CD4-positive, alpha-beta T cell treated with Interleukin-12 subunit alpha and Interleukin-12 subunit beta, for 1 hour (primary cell): ENCODE measurements around the gene LITAFD.
"Not testable (repeated sequence)": the region's sequence is repeated elsewhere in the genome, so short reads cannot be mapped to it uniquely, and the experiment has no call there.

ENCODE experiments used
- DNase-seq: peaks from one replicate; pipeline ENCODE4 v3.0.0-alpha.2; 2020

LITAFD gene

DNA sequence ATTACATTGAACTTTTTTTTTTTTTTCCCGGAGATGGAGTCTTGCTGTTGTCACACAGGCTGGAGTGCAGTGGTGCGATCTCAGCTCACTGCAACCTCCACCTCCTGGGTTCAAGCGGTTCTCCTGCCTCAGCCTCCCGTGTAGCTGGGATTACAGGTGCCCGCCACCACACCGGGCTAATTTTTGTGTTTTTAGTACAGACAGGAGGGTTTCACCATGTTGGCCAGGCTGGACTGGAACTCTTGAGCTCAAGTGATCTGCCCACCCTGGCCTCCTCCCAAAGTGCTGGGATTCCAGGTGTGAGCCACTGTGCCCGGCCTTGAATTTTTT is 8.3 kb upstream of the LITAFD start:
- DNase-seq: not testable (repeated sequence)

DNA sequence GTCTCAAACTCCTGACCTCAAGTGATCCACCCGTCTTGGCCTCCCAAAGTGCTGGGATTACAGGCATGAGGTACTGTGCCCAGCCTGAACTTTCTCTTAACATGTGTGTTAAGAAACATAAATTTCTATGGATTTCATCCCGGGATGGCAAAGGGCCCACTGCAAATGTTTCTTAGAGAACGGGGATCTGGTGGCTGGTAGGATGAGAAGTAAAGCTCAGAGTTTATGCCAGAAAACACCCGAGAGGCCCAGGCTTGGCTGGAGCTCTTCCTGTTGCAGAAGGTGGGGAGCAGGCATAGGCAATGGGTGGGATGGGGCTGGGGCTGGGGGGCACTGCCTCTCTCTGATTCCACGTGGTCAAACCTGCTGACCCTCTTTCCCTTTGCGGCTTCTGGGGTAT is 7.8 kb upstream of the LITAFD start:
- DNase-seq: no peak

DNA sequence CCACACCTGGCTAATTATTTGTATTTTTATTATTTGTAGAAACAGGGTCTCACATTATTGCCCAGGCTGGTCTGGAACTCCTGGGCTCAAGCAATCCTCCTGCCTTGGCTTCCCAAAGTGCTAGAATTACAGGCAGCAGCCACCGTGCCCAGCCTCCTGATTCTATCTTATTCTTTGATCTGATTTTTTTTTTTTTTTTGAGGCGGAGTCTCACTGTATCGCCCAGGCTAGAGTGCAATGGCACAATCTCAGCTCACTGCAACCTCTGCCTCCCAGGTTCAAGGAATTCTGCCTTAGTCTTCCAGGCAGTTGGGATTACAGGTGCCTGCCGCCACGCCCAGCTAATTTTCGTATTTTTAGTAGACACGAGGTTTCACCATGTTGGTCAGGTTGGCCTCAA is 6.8 kb upstream of the LITAFD start:
- DNase-seq: not testable (repeated sequence)

DNA sequence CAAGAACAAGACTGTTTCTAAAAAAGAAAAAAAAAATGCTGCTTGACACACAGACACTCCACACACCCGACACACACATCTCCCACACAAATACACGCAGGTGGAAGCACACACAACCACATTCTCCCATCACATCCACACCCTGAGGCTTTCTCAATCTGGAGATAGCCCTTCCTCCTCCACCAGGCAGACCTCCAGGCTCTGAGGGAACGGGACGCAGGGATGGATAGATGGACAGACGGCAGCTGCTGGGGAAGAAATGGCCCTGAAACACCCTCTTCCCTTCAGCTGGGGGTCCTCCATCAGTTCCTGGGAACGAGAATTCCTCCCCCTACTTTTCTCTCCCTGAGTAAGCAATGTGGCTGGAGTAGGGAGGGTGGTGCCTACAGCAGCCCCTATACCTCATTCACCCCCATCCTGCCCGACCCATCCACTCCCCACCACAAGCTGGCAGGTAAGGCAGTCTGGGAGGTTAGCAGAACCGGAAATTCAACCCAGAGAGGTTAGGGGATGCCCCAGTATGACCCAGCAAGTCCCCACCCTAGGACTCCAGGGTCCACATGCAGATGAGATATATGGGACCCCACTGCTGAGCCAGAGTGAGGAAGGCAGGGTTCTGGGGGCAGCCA is 4.1 kb upstream of the LITAFD start:
- DNase-seq: peak; percentile 11

DNA sequence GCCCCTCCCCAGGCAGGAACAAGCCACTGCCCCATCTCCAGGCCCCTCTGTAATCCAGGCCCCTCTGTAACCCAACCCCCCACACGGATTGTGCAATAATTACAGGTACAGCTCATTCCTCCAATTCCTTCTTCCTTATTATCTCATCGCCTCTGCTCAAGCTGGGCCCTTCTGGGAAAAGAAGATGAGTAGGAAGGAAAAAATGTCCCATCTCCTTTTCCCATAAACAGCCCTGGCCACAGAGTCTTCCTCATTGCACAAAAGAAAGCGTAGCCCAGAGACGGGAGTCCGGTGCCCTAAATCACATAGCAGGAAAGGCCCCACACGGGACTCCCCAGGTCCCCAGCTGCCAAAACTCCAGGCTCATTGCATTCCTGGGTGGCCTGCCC is 3.6 kb upstream of the LITAFD start:
- no peak for DNase-seq

DNA sequence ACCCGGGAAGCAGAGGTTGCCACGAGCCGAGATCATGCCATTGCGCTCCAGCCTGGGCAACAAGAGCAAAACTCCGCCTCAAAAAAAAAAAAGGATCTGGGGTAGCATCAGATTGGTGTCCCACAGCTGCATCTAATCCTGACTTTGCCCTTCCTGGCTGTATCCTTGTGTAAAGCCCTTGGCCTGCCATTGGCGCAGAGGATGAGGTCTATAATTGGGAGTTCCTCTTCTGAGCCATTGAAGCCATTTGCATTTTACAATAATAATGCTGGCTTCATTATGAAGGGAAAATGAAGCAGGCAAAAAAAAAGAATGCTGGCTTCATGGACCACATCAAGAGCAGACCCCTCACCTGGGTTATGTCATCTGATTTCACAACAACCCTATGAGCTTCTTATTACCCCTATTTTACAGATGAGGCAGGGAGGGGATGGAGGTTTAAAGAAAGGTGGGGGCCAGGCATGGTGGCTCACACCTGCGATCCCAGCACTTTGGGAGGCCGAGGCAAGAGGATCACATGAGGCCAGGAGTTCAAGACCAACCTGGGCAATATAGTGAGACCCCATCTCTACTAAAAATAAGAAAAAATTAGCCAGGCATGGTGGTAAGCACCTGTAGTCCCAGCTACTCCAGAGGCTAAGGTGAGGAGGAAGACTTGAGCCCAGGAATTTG is 1.2 kb upstream of the LITAFD start:
- no peak for DNase-seq

DNA sequence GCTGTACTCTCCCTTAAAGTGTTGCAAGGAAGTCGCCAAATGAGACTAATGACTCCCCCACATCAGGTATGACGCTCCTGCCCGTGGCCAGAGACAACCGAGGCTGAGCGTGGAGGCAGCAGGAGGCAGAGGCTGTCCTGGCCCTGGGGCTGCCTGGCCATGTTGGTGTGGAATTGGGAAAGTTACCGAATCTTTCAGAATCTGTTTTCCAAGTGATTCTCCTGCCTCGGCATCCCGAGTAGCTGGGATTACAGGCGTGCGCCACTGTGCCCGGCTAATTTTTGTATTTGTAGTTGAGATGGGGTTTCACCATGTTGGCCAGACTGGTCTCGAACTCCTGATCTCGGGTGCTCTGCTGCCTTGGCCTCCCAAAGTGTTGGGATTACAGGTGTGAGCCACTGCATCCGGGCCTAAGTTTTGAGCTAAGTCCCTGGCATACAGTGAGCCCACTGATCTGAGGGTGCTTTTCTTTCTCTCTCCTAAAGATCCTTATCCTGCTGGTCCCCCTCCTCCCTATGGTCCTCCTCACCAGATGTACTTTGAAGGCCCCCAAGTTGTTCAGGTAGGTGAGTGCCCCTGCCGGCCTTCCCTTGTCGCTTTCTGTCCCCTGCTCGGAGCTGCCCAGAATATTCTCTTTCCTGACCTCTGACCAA is 700 bp downstream of the LITAFD start:
- DNase-seq: no peak

DNA sequence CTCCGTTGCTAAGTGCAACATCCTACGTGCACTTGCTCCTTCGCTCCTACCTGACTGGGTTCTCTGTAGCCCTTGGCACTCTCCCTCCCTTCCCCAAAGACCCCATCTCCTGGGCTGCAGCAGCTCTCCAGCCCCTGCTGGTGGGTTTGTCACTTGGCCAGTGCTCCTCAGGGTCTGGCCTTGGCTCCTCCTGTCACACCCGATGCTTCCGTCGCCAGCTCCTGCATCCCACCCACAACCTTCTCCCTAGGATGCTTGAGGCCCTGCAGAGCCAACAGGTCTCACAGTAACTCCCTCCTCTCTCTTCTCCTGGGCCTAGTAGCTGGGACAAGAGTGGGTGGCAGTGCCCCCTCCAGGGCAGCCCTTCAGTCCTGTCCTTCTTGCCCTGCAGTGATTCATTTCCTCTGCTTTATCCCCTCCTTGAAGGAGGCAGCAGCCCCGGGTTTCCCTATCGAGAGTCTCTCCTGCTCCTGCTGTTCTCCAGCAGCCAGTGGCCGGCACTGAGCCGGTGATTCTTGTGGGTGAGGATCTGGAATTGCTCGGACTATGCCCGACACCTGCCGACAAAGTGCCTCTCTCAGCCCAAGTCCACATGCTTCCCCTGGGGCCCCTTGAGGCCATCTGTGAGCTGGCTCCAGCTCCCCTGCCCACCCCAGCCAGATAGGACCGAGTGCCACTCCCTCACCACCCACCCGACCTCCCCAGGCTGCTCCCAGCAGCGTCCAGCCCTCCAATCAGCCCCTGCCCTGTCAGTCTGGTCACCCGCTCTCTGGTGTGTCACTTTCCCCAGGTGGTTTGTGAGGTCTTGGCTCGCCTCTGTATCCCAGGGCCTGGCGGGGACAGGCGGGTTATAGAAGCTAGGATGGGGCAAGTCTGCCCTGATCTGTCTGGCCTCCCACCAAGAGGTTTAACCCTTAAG is 3.8 kb downstream of the LITAFD start:
- no peak for DNase-seq

DNA sequence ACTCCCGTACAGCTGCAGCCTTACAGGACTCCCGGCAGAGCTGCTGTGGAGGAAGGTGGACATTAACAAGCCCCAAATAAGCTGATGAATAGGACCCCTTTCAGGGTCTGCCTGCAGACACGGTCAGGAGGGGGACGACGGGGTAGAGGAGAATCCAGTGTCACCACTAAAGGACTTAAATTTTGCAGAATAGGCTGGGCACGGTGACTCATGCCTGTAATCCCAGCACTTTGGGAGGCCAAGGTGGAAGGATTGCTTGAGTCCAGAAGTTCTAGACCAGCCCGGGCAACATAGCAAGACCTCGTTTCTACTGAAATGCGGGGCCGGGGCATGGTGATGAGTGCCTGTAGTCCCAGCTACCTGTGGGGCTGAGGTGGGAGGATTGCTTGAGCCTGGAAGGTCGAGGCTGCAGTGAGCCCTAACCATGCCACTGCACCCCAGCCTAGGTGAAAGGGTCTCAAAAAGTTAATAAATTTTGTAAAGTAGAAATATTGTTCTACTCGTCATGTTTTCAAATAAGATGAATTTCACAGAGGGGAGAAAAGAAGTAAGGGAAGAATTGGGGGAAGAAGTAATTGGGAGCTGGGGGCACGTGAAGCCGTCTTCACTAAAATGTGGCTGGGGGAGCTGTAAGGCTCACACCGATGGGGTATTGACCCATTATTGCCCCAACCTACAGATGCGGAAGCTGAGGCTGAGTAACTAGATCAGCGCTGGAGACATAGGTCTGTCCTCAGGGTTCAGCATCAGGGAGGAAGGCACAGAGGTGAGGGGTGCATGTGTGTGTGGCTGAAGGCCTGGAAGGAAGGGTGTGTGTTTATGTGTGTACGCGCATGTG is 4.7 kb downstream of the LITAFD start:
- no peak for DNase-seq

DNA sequence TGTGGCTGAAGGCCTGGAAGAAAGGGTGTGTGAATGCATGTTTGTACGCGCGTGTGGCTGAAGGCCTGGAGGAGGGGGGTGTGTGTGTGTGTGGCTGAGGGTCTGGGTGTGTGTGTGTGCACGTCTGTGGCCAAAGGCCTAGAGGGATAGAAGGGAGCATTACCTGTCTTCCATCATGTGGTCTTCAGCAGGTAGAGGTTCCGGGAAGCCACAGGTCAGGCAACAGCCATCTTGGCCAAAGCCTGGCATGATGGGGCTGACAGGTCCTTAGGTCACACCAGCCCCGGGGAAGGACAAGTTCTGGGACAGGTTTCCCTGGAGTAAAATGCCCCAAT is 5.2 kb downstream of the LITAFD start:
- DNase-seq: no peak

DNA sequence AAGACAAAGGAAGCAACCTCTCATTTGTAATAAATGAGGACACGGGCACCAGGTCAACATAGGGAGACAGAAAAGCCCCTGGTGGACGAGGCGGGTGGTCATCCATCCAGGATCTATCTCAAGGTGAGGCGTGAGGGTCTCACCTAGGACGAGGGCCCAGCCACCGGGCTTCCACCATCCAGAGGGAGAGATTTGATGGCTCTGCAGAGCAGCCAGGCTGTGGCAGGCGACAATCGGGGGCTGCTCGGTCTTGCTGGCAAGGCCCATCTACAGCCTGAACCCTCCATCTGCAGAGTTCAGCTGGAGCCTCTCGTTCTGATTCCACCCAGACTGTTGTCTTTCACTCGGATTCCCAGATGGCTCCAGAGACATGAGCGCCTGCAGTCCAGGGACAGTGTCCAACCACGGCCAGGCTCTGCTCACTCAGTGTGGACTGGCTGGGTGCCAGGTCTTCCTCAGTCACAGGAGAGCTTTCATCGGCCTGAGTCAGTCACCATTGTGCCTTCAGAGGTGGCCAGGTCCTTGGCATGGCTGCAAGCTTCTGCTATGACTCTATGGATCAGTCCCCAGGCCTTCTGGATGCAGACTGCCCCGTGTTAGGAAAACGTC is 5.9 kb downstream of the LITAFD start:
- DNase-seq: no peak

DNA sequence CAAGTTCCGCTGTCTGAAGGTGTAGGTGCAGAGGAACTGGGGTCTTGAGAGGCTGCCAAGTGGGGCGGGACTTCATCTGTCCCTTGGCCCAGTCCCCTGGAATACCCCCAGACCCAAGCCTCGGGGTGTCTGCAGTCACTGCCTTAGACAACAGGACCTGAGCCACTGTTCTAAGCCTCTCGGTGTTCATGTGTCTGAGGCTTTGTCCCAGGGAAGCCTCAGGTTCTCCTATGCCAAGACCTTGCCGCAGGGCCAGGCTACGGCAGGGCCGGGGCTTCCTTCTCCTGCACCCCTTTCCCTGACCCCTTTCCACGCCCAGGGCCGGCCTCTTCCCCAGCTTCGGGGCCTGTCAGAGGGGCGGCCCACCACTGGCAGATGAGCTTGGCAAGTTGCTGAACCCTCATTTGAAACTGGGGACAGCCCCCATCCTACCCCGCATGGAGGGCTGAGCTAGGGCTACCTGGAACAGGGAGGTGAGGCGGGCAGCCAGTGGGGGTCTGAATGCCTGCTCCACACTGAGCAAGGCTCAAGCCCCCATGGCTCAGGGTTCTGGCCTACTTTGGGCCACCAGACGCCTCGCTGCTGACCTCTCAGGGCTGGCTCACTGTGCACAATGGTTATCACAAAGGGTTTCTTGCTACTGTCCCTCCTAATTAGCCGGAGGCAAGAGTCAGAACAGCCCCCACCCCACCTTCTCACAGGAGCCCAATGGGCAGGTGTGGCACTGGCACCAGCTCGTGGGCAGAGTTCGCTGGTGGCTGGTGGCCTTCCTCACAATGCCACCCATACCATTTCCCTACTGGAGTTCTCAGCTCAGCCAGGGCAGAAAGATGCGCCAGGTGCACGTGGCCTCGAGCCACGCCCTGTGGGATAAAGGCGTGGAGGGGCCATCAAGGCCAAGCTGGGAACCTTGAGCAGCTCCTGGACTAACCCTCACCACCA is 7.1 kb downstream of the LITAFD start:
- no peak for DNase-seq

DNA sequence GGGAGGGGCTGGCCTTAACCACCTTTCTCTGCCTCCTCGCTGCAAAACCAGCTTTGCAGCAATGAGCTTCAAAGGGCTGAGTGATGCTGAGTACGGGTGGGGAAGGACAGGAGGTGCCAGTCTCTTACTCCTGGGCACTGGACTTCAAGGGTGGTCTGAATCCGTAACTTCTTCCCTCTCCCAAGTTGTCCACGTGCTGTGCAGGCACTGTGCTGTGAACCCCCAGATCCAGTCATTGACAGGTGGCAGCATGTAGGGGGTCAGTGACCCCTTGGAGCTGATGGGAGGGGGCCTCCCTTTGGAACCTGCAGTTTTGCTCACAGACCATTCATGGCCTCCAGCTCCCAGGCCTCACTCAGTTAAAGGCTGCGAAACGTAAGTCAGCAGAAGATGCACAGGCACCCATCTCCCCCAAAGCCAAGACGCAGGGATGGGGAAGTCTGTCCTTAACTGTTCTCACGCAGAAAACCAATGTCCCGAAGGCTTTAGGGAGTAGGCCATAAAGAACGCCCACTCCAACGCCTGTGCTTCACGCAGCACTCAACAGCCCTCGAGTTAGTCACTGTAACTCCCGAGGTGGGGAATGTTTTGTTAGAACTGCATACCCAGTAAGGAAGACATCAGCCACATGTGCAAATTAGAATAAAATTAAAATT is 7.9 kb downstream of the LITAFD start:
- no peak for DNase-seq

DNA sequence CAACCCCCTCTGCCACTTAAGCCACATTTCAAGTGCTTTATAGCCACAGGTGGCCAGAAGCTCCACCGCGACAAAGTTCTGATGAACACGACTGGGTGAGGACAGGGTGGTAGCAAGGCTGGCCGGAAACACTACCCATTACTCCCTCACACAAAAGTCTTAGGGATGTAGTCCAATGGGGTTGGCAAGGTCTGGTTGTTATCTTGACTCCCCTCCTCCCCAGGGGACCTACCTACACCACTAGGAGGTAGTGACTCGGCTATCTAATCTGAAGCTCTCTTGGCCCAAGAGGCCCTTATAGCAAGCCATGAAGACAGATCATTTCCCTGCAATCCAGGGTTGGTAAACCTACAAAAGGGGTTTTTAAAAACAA is 8.4 kb downstream of the LITAFD start:
- no peak for DNase-seq

DNA sequence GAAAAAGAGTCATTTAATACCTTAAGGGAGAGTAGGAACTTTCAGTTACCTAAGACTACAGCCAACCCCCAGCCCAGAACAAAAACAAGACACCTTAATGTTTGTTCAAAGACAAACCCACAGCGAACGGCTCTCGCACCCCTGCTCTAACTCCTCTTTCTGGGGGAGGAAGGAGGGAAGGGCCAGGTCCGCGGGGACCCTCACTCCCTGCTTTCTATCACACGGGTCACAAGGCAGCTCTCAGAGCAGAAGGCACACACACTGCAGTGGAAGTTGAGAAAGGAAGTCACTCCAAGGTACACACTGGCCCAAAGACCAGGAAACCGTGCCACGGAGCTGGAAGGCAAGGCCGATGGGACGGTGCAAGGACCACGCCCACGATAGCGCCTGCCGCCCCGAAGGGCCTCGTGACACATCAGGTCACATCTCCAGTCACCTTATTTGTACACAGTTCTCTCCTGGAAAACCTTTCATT is 10.0 kb downstream of the LITAFD start:
- no peak for DNase-seq

DNA sequence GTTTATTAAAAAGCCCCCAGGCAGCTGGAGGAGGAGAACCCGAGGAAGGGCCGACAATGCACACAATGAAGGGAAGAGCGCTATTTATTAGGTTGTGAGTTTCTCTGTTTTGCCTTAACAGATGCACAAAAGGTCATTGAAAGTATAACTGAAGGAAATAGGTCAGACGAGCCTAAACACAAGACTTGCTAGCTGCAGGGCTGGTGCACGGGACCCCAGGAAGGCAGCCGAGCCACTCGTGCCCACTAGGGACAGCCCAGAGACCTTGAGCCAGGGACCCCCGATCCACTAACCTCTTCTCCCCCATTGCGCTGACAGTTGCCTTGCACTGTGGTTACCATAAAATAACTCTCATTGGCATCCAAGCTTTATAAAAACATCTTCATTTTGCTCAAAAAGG is 11.3 kb downstream of the LITAFD start:
- DNase-seq: no peak

DNA sequence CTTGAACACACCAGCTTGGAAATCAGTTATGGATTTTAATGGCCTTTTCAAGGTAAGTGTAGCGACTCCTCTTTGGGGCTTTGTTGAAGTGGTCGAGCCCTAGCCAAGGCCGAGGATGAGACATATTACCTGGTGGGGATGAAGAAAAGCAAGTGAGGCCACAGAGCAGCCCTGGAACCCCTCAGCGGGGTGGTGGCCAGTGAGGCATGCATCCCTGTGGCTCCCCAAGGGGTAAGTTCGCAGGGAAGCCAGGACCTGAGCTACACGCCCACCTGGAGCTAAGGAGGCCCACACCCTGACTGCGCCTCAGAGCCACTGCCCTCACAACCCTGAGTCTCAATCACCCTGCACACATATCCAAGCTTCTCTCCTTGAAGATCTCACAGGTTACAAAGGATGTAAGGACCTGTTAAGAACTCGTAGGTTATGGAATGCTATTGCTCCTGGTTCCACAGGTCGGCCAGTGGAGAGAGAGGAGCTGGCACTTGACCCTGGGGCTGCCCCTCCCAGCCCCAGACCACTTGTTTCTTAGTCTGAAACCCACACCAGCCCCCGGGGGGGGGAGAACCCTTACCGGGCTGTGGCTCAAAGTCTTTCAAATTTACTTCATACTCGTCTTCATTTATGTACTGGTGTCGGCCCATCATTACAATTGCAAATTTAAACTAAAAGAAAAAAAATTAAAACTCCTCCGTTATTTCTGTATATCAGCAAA is 12.0 kb downstream of the LITAFD start:
- DNase-seq: no peak

DNA sequence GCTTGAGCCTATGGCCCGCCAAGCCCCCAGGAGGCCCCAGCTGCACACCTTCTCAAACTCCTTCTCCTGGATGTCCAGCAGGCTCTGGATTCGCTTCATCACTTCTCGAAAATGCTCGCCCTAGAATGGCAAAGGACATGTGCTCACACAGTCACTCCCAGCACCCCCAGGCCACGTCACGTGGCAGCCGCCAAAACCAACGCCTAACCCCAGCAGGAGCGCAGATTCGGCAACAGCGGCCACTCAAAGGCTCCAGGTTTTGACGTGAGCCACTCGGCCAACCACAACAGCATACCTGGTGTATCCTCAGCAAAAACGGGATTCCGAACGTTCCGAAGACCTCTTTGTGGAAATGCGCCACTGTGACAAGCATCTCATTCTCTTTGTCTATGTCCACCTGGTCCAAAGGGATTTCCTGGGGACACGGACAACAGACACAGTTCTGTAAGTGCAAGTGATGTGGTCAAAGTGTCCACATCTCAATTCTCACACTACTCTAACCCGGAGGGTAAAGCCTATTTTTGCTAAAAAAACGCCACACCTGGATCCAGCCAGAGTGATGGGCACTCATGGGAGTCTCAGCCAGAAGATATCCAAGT is 12.7 kb downstream of the LITAFD start:
- no peak for DNase-seq

DNA sequence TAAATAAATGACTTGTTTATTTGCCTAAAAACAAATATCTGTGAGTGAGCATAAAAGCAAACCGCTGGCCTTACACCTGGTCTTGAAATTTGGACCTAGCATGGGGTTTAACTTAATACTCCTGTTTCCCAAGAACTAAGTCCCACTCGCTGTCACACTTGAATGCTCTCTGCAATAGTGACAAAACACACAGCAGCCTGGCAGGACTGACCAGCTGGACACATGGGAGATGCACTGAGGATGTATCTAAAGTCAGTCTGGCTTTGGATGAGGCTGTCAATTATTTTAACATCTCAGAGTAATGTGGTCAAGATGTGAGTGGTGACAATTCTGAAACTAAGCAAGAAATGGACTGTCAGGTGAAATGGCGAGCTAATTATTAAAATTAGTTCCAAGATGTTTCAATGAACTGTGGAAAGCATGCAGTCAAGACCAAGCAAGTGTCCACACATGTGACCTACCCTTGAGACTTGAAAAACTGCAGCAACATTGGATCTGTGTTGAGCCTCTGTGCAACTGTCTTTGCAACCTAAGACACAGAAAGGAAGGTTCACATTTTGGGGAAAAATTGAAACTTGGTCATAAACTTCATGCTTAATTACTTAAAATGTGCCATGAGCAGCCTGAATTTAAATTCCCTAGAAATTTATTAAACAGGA is 16.6 kb downstream of the LITAFD start:
- DNase-seq: no peak
